ENCODE measurements around the gene CFAP119. TPM values are rescaled to one million over a fixed set of nuclear protein-coding genes. Genes with fewer than 3 reads are reported as not detected.

The CFAP119 gene
- total and polyA plus RNA-seq, 10 of the 15 experiments (the other 5 are each of a cell fraction or from before 2014, with no cell fraction given): 2.2 to 9.4 (median 4.3) TPM

GRCh38 chr16:30766933-30767284 is 5.0 kb upstream of the CFAP119 start:
- RAD21 ChIA-PET (ENCODE audit: unreplicated experiment): no interaction called here
- ATAC-seq (no peak), DNase-seq (ENCODE audit: low read depth, low spot score) (no peak), FAIRE-seq (no peak)
- CTCF ChIA-PET: no interaction called here
- Histone ChIP-seq H3K4me3 (no peak overlapping the region), H3K79me2 (ENCODE audit: control insufficient read depth, insufficient read depth, low read length) (peaks cover 15% of the 10 kb centered on the region), H3K9me3 (replicated peaks; ENCODE audit: control insufficient read depth, insufficient read depth, low read length) (no peaks in the 10 kb centered on the region), H2AFZ (ENCODE audit: control insufficient read depth, low read depth, low read length) (no peak overlapping the region), H3K4me1 (ENCODE audit: control insufficient read depth, insufficient read depth, low read length) (peaks cover 6% of the 10 kb centered on the region), H3K4me2 (ENCODE audit: control insufficient read depth, insufficient read depth) (no peak overlapping the region), H4K20me1 (ENCODE audit: control insufficient read depth, insufficient read depth) (no peaks in the 10 kb centered on the region), H3K36me3 (ENCODE audit: control insufficient read depth in 2 of 2, insufficient read depth in 2 of 2, low read length in 1 of 2) (peaks cover 43 to 45% of the 10 kb centered on the region in 2 experiments; a peak in 3 of 4 replicates), H3K9ac (ENCODE audit: control insufficient read depth, insufficient read depth, low read length) (no peak overlapping the region), H3K27ac (ENCODE audit: control insufficient read depth, insufficient read depth) (no peak overlapping the region), H3K27me3 (replicated peaks in 1 of 2; ENCODE audit: control insufficient read depth in 2 of 2, insufficient read depth in 2 of 2, low read length in 1 of 2) (no peaks in the 10 kb centered on the region)
- intact Hi-C loops (cut with micrococcal nuclease; ENCODE audit: unreplicated experiment) (no loop called here), in situ Hi-C loops (cut with MboI) (loop anchor here (25.0 kb wide), 1 partner anchor 1120 kb away; no protein-coding TSS in a partner anchor)
- BruUV-seq (replicated peaks): no TSS peak
- SMC1A ChIA-PET (ENCODE audit: uncharacterized antibody, unreplicated experiment): no interaction called here
- no peak for TF ChIP-seq POLR2AphosphoS2 (IDR thresholded peaks at IDR 0.05; ENCODE audit: low read depth, low read length)
- TF ChIP-seq RB1 (IDR thresholded peaks at IDR 0.05; ENCODE audit: borderline replicate concordance): no peak
- no peak for TF ChIP-seq STAT3 (IDR thresholded peaks at IDR 0.05; ENCODE audit: low read depth, low read length)
- no peak for TF ChIP-seq EZH2 (IDR thresholded peaks at IDR 0.05; ENCODE audit: borderline replicate concordance, control insufficient read depth, low read depth, low read length)
- 88% methylated on average over 4 of the region's 4 CpGs for WGBS (ENCODE audit: insufficient coverage, insufficient replicate concordance, low lambda C conversion rate, missing lambda C conversion rate)
- POLR2A ChIA-PET: no interaction called here

GRCh38 chr16:30766206-30766932 is 4.5 kb upstream of the CFAP119 start:
- ChIA-PET SMC1A (ENCODE audit: uncharacterized antibody, unreplicated experiment) (no interaction called here), CTCF (no interaction called here), POLR2A (no interaction called here), RAD21 (ENCODE audit: unreplicated experiment) (no interaction called here)
- no peak overlapping the region for H2AFZ ChIP-seq (ENCODE audit: control insufficient read depth, low read depth, low read length)
- no peak overlapping the region for H3K4me3 ChIP-seq
- H4K20me1 ChIP-seq (ENCODE audit: control insufficient read depth, insufficient read depth): no peaks in the 10 kb centered on the region
- H3K4me2 ChIP-seq (ENCODE audit: control insufficient read depth, insufficient read depth): no peak overlapping the region
- H3K36me3 ChIP-seq (ENCODE audit: control insufficient read depth in 2 of 2, insufficient read depth in 2 of 2, low read length in 1 of 2): peaks cover 38 to 45% of the 10 kb centered on the region in 2 experiments; a peak in 3 of 4 replicates
- 96% methylated on average over 29 of the region's 29 CpGs for WGBS (ENCODE audit: insufficient coverage, insufficient replicate concordance, low lambda C conversion rate, missing lambda C conversion rate)
- peaks cover 6% of the 10 kb centered on the region for H3K4me1 ChIP-seq (ENCODE audit: control insufficient read depth, insufficient read depth, low read length)
- no peak for TF ChIP-seq STAT1 (conservative IDR thresholded peaks at IDR 0.05)
- TF ChIP-seq, protein P1, sequence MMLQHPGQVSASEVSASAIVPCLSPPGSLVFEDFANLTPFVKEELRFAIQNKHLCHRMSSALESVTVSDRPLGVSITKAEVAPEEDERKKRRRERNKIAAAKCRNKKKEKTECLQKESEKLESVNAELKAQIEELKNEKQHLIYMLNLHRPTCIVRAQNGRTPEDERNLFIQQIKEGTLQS (IDR thresholded peaks at IDR 0.05; ENCODE audit: borderline replicate concordance, extremely low read depth, low read depth, low read length): no peak
- TF ChIP-seq ZNF24 (IDR thresholded peaks at IDR 0.05): no peak
- TF ChIP-seq ZZZ3 (IDR thresholded peaks at IDR 0.05; ENCODE audit: control insufficient read depth, insufficient read length, low read depth): no peak
- no peaks in the 10 kb centered on the region for H3K9me3 ChIP-seq (replicated peaks; ENCODE audit: control insufficient read depth, insufficient read depth, low read length)
- no TSS peak for BruUV-seq (replicated peaks)
- ATAC-seq (no peak), DNase-seq (ENCODE audit: low read depth, low spot score) (no peak), FAIRE-seq (no peak)
- intact Hi-C loops (cut with micrococcal nuclease; ENCODE audit: unreplicated experiment) (no loop called here), in situ Hi-C loops (cut with MboI) (loop anchor here (25.0 kb wide), 1 partner anchor 1121 kb away; no protein-coding TSS in a partner anchor)
- H3K27ac ChIP-seq (ENCODE audit: control insufficient read depth, insufficient read depth): no peak overlapping the region
- H3K9ac ChIP-seq (ENCODE audit: control insufficient read depth, insufficient read depth, low read length): no peak overlapping the region
- peaks cover 15% of the 10 kb centered on the region for H3K79me2 ChIP-seq (ENCODE audit: control insufficient read depth, insufficient read depth, low read length)
- no peaks in the 10 kb centered on the region for H3K27me3 ChIP-seq (replicated peaks in 1 of 2; ENCODE audit: control insufficient read depth in 2 of 2, insufficient read depth in 2 of 2, low read length in 1 of 2)

Data from GM12878 (cell line).